Measurements from ENCODE around the gene RHBDF1. TPM values are rescaled to one million over a fixed set of nuclear protein-coding genes. Genes with fewer than 3 reads are reported as not detected.

The RHBDF1 gene
- total and polyA plus RNA-seq, 2 experiments from 2014 or later, result 41.5 to 73.6 TPM

- H4K20me1 ChIP-seq (ENCODE audit: insufficient read depth, poor library complexity, severe bottlenecking), result no peaks in the 10 kb centered on the region
- 99% methylated on average over 14 of the region's 14 CpGs for WGBS (ENCODE audit: low lambda C conversion rate, missing lambda C conversion rate)
- TF ChIP-seq, protein P1, sequence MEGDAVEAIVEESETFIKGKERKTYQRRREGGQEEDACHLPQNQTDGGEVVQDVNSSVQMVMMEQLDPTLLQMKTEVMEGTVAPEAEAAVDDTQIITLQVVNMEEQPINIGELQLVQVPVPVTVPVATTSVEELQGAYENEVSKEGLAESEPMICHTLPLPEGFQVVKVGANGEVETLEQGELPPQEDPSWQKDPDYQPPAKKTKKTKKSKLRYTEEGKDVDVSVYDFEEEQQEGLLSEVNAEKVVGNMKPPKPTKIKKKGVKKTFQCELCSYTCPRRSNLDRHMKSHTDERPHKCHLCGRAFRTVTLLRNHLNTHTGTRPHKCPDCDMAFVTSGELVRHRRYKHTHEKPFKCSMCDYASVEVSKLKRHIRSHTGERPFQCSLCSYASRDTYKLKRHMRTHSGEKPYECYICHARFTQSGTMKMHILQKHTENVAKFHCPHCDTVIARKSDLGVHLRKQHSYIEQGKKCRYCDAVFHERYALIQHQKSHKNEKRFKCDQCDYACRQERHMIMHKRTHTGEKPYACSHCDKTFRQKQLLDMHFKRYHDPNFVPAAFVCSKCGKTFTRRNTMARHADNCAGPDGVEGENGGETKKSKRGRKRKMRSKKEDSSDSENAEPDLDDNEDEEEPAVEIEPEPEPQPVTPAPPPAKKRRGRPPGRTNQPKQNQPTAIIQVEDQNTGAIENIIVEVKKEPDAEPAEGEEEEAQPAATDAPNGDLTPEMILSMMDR (IDR thresholded peaks at IDR 0.05; ENCODE audit: poor library complexity), result no peak
- no peak for TF ChIP-seq EZH2phosphoT487 (IDR thresholded peaks at IDR 0.05; ENCODE audit: low read depth, severe bottlenecking, unreplicated experiment)
- no peak for TF ChIP-seq EZH2 (IDR thresholded peaks at IDR 0.05; ENCODE audit: borderline replicate concordance)
Measured at GRCh38 chr16:88613-89012, 16.2 kb upstream of the RHBDF1 start.

GRCh38 chr16:86483-86952 is 14.1 kb upstream of the RHBDF1 start:
- H4K20me1 ChIP-seq (ENCODE audit: insufficient read depth, poor library complexity, severe bottlenecking), result no peaks in the 10 kb centered on the region
- H3K27me3 ChIP-seq, result no peaks in the 10 kb centered on the region
- H3K4me1 ChIP-seq (ENCODE audit: insufficient read depth), result no peaks in the 10 kb centered on the region
- no peaks in the 10 kb centered on the region for H3K9me3 ChIP-seq (ENCODE audit: low read depth)
- no peaks in the 10 kb centered on the region for H3K9me2 ChIP-seq (replicated peaks; ENCODE audit: insufficient read depth)
- TF ChIP-seq, protein P1 (IDR thresholded peaks at IDR 0.05; ENCODE audit: poor library complexity), result no peak
- no peak for TF ChIP-seq EZH2 (IDR thresholded peaks at IDR 0.05; ENCODE audit: borderline replicate concordance)
- TF ChIP-seq EZH2phosphoT487 (IDR thresholded peaks at IDR 0.05; ENCODE audit: low read depth, severe bottlenecking, unreplicated experiment), result no peak
- no peak overlapping the region for H3K4me2 ChIP-seq
- no peaks in the 10 kb centered on the region for H3K79me2 ChIP-seq
- no peaks in the 10 kb centered on the region for H3K36me3 ChIP-seq (replicated peaks; ENCODE audit: insufficient read depth, low read depth)
- no peak overlapping the region for H3K27ac ChIP-seq
- no peak overlapping the region for H2AFZ ChIP-seq
- no peak overlapping the region for H3K4me3 ChIP-seq
- WGBS (ENCODE audit: low lambda C conversion rate, missing lambda C conversion rate), result 92% methylated on average over 23 of the region's 23 CpGs
- no peak for DNase-seq (ENCODE audit: low spot score)

More at GRCh38 chr16:88613-89012, 16.2 kb upstream of the RHBDF1 start:
- Histone ChIP-seq H3K36me3 (replicated peaks; ENCODE audit: insufficient read depth, low read depth) (no peaks in the 10 kb centered on the region), H3K79me2 (no peaks in the 10 kb centered on the region), H3K4me2 (no peak overlapping the region), H2AFZ (no peak overlapping the region), H3K9me3 (ENCODE audit: low read depth) (no peaks in the 10 kb centered on the region), H3K27ac (no peak overlapping the region), H3K4me1 (ENCODE audit: insufficient read depth) (no peaks in the 10 kb centered on the region), H3K27me3 (no peaks in the 10 kb centered on the region), H3K4me3 (no peak overlapping the region), H3K9me2 (replicated peaks; ENCODE audit: insufficient read depth) (no peaks in the 10 kb centered on the region)
- DNase-seq (ENCODE audit: low spot score), result no peak

DNA sequence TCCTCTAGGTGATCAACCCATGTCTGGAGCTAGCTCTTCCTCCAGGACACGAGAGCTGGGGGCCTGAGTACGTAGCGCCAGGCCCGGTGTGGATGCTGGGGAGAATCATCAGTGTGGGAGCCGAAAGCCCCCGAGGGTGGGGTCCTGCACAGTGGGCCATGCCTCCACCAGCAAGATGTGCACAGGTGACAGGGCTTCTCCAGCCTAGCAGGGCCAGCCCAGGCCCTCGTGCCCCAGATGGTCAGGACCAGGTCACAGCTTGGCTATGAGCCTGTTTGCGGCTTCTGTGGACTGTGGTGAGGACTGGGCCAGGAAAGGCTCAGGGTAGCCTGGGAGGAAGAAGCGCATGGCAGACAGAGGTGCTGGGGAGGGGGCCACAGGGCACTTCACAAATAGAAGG is 13.4 kb upstream of the RHBDF1 start:
- Histone ChIP-seq H4K20me1 (ENCODE audit: insufficient read depth, poor library complexity, severe bottlenecking) (no peaks in the 10 kb centered on the region), H2AFZ (no peak overlapping the region), H3K9me2 (replicated peaks; ENCODE audit: insufficient read depth) (no peaks in the 10 kb centered on the region), H3K36me3 (replicated peaks; ENCODE audit: insufficient read depth, low read depth) (no peaks in the 10 kb centered on the region), H3K27me3 (no peaks in the 10 kb centered on the region), H3K4me1 (ENCODE audit: insufficient read depth) (no peaks in the 10 kb centered on the region), H3K4me2 (no peak overlapping the region), H3K4me3 (no peak overlapping the region), H3K79me2 (no peaks in the 10 kb centered on the region), H3K9me3 (ENCODE audit: low read depth) (no peaks in the 10 kb centered on the region), H3K27ac (no peak overlapping the region)
- no peak for DNase-seq (ENCODE audit: low spot score)
- TF ChIP-seq EZH2phosphoT487 (IDR thresholded peaks at IDR 0.05; ENCODE audit: low read depth, severe bottlenecking, unreplicated experiment) (no peak), EZH2 (IDR thresholded peaks at IDR 0.05; ENCODE audit: borderline replicate concordance) (no peak)
- TF ChIP-seq, protein P1 (IDR thresholded peaks at IDR 0.05; ENCODE audit: poor library complexity), result no peak
- 82% methylated on average over 9 of the region's 9 CpGs for WGBS (ENCODE audit: low lambda C conversion rate, missing lambda C conversion rate)

DNA sequence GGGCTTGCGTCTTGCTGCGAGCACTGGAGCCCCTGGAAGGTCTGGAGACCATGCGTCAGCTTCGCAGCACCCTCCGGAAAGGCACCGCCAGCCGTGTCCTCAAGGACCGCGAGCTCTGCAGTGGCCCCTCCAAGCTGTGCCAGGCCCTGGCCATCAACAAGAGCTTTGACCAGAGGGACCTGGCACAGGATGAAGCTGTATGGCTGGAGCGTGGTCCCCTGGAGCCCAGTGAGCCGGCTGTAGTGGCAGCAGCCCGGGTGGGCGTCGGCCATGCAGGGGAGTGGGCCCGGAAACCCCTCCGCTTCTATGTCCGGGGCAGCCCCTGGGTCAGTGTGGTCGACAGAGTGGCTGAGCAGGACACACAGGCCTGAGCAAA is 13.0 kb upstream of the RHBDF1 start:
- Histone ChIP-seq H3K4me3 (no peak overlapping the region), H3K9me3 (ENCODE audit: low read depth) (no peaks in the 10 kb centered on the region), H3K79me2 (no peaks in the 10 kb centered on the region), H2AFZ (no peak overlapping the region), H3K4me1 (ENCODE audit: insufficient read depth) (no peaks in the 10 kb centered on the region), H3K36me3 (replicated peaks; ENCODE audit: insufficient read depth, low read depth) (no peaks in the 10 kb centered on the region), H3K27me3 (no peaks in the 10 kb centered on the region), H3K4me2 (no peak overlapping the region), H4K20me1 (ENCODE audit: insufficient read depth, poor library complexity, severe bottlenecking) (no peaks in the 10 kb centered on the region), H3K9me2 (replicated peaks; ENCODE audit: insufficient read depth) (no peaks in the 10 kb centered on the region), H3K27ac (no peak overlapping the region)
- no peak for TF ChIP-seq EZH2 (IDR thresholded peaks at IDR 0.05; ENCODE audit: borderline replicate concordance)
- TF ChIP-seq EZH2phosphoT487 (IDR thresholded peaks at IDR 0.05; ENCODE audit: low read depth, severe bottlenecking, unreplicated experiment), result no peak
- TF ChIP-seq, protein P1 (IDR thresholded peaks at IDR 0.05; ENCODE audit: poor library complexity), result no peak
- DNase-seq (ENCODE audit: low spot score), result no peak
- 93% methylated on average over 18 of the region's 18 CpGs for WGBS (ENCODE audit: low lambda C conversion rate, missing lambda C conversion rate)

All from hepatocyte (in vitro differentiated cells).